ENCODE results near the gene OR2AG1.
"Not testable (repeated sequence)": the region's sequence is repeated elsewhere in the genome, so short reads cannot be mapped to it uniquely, and the experiment has no call there.

Gene OR2AG1

GRCh38 chr11:6794639-6795038 is 11.8 kb downstream of the OR2AG1 start:
- no peak for DNase-seq (ENCODE audit: low read depth)

GRCh38 chr11:6799402-6799801 is 16.6 kb downstream of the OR2AG1 start, which contains the start of gene OR6A2:
Gene OR6A2 (minus strand): TSS chr11:6799689. CDS start chr11:6795708, 3,981 bp downstream.
- DNase-seq (ENCODE audit: low read depth): no peak

GRCh38 chr11:6801075-6801474 is 18.3 kb downstream of the OR2AG1 start:
- not testable (repeated sequence) for DNase-seq (ENCODE audit: low read depth)

- no peak for DNase-seq (ENCODE audit: low read depth)
These were observed 29.7 kb downstream of the OR2AG1 start for GRCh38 chr11:6812390-6813005.

GRCh38 chr11:6813656-6814055 is 30.8 kb downstream of the OR2AG1 start:
- no peak for DNase-seq (ENCODE audit: low read depth)

- DNase-seq (ENCODE audit: low read depth): no peak
These were observed 34.9 kb downstream of the OR2AG1 start for GRCh38 chr11:6817694-6818093.

GRCh38 chr11:6818967-6819366 is 36.1 kb downstream of the OR2AG1 start:
- no peak for DNase-seq (ENCODE audit: low read depth)

GRCh38 chr11:6824136-6824823 is 41.5 kb downstream of the OR2AG1 start:
- no peak for DNase-seq (ENCODE audit: low read depth)

GRCh38 chr11:6825231-6825744 is 42.5 kb downstream of the OR2AG1 start:
- DNase-seq (ENCODE audit: low read depth): no peak

GRCh38 chr11:6828103-6828502 is 45.3 kb downstream of the OR2AG1 start:
- DNase-seq (ENCODE audit: low read depth): no peak

GRCh38 chr11:6833356-6833755 is 50.5 kb downstream of the OR2AG1 start:
- no peak for DNase-seq (ENCODE audit: low read depth)

- no peak for DNase-seq (ENCODE audit: low read depth)
These were observed 51.2 kb downstream of the OR2AG1 start for GRCh38 chr11:6834021-6834420.
